GM19468 (cell line): ENCODE results near the gene POU6F2.
"Not testable (repeated sequence)": the region's sequence is repeated elsewhere in the genome, so short reads cannot be mapped to it uniquely, and the experiment has no call there.

ENCODE experiments used
- ATAC-seq: cut with Tn5 transposase; IDR thresholded peaks from one replicate; pipeline ENCODE4 v1.9.1; 2021; ENCODE audit warnings: mild to moderate bottlenecking, moderate library complexity, moderate number of reproducible peaks; ENCODE audit not compliant: unreplicated experiment; ENCODE audit errors: extremely low read depth

The POU6F2 gene

DNA sequence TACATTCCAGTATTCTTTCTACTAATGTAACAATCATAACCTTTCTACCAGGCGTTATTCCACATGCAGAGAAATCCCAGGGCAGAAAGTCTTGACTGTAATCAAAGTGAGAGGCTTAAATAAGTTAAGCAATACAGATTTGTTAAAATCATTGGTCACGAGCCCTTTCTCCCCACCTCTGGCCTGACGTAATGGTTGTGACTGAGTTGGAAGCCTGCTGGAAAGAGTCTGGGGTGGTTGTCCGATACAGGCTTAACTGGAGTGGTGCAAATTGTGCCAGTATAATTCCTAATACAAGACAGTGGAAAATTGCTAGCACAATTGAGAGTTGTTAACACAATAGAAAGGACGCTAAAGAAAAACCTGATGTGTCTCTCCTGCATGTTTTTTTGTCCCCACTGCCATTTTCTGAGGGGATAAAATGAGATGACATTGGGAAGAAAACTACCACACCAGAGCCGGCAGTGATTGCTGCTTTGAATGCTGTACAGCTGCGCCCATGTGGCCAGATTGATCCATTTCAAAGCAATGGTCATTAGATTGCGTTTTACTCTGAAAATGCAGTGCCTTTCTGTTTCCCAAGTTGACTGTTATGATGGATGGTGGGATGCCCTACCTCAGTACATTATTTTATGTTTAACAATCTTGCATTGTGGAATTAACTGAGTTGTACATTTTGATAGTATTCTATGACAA lies 190.8 kb downstream of the POU6F2 start:
- ATAC-seq, result no peak

DNA sequence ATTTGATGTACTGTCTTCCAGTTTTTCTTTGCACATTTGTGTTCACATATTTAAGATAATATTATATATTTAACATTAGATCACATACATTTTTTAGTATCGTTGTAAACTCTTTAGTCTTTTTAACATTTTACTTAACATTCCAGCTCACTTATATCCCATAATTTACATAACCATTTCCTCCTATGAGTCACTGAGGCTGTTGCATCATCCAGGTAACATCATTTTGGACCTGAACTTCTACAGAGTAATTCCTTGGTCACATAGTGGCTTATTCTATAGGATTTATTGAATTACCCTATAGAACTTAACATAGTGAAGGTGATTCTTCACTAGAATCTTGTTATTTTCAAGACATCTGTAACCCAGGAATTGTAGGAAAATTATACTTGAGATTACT lies 194.4 kb downstream of the POU6F2 start:
- no peak for ATAC-seq

DNA sequence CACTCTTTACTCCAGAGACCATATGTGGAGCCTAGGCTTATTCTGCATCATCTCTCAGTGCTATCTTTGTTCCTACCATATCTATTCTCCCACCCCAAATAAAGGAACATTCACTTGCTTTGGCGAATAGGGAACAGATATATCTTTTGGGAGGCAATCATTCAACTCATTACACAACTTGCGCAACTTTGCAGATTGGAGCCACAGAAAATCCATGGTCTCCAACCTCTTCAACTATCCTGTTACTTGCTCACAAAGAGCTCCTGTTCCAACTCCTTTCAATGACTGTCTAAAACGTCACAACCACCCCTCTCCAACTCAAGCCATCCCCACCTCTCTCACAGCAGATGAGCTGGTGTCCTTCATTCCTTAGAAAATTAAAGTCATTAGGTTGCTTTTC lies 203.7 kb downstream of the POU6F2 start:
- no peak for ATAC-seq

DNA sequence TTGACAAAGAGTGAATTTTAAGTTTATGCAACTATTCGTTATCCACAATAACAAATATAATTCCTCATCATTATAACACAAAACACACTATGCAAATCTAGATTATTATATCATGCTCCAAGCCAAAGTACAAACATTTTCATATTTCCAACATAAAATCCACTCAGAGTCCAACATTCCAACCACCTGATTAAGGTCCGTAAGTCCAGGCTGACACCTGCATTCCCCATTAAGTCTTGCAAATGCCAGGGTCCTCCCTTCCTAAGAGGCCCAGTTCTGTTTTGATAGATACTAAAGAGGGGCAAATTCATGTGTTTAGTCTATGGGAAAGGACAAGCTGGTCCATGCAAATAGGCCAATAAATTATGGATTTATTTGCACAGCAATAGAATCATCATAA lies 206.1 kb downstream of the POU6F2 start:
- no peak for ATAC-seq

DNA sequence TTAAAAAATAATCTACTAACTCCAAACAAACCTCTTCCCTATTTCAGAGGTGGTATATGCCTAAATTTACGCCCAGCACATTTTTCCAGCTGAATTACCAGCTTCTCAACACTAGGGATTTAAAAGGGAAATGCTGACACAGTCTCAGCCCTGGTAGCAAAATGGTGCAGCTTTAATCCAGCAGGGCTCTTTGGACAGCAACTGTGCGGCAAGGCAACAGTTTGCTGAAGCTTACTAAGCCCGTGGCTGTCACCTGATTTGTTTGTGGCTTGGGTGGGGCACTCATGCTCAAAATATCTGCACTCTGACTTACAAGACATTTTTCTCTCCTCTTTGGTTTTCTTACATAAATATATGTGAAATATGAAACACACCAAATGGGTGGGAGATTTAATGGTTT lies 206.7 kb downstream of the POU6F2 start:
- no peak for ATAC-seq

DNA sequence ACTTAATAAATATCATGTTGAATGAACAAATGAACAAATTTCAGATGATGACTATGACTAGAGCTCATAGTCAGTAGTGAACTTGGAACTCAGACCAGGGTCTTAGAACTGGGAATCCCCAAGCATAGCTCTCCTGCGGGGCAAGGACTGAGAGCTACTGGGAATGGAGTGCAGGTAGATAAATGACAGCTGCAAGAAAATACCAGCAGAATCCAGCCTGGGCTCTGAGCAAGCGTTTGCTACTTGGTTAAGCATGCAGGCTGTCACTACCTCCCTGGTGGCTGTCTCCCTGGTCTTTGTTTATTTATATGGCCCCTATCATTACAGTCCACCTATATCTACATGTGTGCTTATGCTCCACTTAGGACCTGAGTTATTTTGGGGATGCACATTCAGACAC lies 208.4 kb downstream of the POU6F2 start:
- ATAC-seq, result no peak

DNA sequence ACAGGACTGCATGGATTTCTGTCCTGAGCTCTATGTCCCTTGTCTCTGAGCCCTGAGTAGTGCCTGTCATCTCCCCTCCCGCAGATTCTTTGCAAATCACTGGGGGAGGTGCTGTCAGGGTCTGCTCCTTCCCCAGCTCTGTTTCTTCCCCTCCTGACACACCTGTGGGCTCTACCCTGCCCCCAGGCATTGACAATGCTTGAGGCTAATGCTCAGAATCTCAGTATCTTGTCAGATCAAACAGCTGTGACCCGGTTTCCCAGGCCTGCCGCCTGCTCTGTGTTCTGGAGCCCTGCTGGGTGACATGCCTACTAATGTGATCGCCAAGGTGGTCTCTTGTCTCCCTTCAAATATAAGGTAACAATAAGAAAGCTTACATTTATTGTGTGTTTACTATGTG lies 209.0 kb downstream of the POU6F2 start:
- no peak for ATAC-seq

DNA sequence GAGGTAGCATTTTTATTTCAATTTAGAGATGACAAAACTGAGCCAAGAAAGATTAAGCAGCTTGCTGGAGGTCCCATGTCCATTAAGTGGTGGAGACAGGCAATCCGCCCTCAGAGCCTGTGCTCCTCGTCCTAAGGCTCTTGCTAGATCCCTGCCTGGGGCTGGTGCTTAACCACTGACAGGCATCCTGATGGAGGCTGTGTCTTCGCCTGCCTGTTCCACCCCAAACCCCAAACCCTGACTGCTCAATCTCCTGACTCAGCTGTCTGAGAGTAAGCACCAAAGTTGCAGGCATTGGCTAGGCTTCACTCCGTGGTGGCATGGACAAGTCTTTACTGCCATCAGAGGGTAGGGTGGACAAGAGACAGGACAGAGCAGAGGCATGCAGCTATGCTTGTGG lies 209.4 kb downstream of the POU6F2 start:
- no peak for ATAC-seq

DNA sequence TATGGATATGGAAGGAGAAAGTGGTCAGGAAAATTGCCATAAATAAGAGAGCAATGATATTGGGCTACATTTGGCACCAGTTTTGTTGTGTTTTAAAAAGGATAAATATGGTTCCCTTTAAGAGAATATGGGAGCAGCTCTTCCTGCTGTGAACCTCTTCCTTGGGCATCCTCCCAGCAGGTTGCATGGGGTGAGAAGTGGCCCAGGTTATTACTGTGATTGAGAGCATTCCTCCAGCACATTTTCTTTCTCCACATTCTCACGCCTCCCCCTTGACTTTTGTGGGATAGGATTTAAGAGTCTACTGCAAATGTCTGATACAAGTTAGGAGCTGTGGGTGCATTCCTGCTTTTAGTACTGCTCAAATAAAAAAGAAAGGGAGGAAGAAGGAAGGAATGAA lies 214.8 kb downstream of the POU6F2 start:
- no peak for ATAC-seq

DNA sequence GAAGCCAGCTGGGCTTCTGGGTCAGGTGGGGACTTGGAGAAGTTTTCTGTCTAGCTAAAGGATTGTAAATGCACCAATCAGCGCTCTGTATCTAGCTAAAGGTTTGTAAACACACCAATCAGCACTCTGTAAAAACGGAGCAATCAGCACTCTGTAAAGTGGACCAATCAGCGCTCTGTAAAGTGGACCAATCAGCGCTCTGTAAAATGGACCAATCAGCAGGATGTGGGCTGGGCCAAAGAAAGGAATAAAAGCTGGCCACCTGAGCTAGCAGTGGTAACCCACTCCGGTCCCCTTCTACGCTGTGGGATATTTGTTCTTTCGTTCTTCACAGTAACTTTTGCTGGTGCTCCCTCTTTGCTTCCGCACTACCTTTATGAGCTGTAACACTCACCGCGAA lies 216.7 kb downstream of the POU6F2 start:
- ATAC-seq, result not testable (repeated sequence)

DNA sequence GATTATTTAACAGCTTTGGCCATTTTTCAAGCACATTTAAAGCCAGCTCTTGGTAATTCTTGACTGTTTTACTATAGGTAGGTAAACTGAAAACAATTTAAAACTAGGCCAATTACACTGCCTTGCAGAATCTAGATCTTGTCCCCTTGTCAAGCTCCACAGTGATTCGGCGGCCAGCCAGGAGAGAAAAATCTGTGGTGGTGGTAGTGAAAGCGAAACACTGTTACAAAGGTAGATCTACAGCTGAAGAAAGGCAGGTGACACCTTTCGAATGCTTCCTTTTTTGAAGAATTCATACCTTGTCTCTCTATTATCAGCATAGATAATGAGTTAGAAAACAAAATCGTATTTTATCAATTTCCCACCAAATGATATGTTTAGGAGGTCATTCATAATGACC lies 218.3 kb downstream of the POU6F2 start:
- ATAC-seq, result no peak

DNA sequence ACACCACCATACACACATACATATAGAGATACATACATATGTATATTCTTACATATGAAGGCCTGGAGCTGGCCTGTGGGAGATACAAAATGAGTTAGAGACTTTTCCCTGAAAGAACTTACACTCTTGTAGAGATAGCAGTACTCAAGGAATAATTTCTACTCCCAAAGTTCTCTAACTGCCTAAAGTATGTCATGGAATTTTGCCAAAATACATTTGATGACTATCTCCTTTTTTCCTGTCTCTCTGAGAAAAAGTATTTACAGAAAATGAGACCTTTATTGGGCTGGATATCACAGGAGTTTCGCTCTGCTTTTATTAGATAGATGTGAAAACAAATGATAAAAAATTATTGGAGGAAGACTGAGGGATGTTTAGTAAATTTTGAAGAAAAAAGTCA lies 220.1 kb downstream of the POU6F2 start:
- ATAC-seq, result no peak

DNA sequence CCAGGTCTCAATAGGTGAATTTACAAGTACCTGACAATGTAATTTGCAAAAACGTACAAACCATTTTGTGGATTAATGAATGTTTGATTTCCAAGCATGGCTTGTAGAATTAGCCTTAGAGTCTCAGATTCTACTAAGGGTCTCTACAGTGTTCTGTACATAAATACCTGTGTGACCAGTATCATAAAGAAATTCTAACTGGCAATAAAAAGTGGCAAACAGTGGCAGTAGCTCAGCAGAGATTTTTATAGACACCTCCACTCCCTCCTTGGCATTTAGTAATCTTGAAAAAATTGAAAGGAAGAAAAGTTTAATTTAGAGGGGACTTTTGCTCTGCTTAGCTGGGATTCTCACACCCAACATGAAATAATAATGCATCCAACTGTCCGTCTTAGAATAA lies 220.8 kb downstream of the POU6F2 start:
- ATAC-seq, result no peak

DNA sequence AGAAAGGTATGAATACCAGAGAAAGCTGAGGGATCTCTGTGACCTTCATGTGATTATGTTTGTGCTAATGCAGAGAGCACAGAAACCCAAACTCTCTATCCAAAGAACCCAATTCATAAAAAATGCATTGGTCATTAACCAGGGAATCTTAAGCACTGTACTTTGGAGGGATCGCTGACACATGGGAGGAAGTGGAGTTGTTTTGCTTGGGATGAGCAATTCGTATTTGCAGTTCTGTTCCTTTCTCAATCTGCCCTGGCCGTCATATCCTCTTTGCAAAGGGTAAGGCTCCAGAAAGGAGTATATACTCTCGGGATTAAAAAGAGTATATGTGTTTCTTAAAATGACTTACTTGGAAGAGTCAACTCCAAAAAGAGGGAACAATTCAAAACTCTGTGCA lies 221.3 kb downstream of the POU6F2 start:
- ATAC-seq, result no peak

DNA sequence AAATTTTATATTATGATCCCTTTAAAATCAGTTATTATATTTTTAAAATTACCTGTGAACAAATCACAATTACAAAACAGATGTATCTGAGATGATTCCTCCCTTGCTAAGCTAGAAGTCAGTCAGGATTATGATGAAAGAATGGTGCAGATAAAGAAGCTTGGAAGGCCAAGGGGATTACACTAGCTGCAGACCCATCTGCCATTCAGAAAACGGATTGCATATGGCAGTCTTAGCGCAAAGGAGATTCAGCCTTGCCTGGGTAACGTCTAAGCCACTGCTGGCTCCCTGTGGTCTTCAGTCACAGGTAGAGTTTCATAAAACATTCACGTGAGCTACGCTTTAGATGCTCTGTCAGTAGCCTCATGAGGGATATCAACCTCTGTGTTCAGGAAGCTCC lies 222.2 kb downstream of the POU6F2 start:
- ATAC-seq, result no peak

DNA sequence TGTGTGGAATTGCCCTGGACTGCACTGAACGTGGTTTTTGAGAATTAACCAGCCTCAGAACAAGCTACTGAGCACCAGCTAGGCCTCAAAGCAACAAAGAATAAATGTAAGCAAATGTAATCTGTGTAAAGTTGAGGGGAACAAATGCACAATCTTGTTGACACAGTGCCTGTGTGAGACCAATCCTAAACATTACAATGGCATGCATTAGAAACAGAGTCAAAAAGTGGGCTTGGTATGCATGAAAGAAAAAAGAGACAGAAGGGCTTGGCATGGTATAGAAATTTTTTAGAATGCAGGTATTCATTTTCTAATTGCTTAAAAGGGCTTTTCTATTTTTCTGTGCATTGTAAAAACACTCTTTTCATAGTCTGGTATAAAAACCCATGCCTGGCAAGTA lies 224.3 kb downstream of the POU6F2 start:
- ATAC-seq, result no peak

DNA sequence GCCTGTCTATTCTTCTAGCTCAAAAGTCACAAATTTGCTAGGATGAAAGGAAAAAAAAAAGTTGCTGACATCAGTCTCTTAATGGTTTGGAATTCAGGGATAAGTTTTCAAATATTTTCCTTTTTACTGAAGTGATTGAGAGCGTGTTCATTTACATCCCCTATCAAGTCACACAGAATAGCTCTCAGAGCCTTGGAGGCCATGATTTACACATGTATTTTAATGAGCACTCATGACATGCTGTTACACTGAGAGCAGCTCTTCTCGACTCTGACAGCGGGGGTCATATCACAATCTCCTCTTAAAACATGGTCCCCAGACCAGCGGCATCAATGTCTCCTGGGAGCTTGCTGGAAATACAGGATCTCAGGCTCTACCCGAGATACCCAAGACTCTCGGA lies 232.7 kb downstream of the POU6F2 start:
- no peak for ATAC-seq

DNA sequence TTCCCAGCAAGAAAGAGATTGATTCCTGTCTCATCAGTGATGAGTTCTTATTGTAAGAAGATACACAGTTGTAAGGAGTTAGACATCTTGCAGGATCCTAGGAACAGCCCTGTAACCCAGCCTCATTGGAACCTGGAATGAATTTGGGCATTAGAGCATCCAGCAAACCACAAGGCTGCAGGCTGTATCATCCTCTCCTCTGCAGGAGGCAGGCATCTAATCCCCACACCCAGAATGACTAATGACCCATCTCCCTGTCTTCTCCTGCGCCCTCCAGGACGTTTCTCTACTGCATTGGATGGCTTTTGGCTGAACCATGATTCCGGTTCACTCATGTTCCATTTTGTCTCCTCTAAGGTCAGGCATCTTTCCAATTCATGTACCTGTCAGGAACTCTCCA lies 233.9 kb downstream of the POU6F2 start:
- ATAC-seq, result no peak

DNA sequence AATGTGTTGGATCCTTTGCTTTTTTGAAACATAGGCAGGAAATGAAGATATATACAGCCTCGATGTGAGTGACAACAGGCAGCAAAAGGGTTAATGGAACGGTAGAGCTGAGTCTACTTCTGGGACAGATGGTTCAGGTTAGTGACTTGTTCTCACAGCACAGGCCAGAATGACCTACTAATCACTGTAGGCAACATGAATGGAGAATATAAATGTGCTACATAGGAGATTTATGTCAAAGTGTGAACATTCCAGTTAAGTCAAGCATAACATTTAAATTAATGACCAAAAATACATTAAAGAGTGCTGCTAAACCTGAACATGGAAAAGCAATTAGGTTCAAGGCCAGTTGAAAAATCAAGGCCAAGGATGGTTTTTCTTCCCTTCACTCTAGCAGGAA lies 235.2 kb downstream of the POU6F2 start:
- no peak for ATAC-seq

DNA sequence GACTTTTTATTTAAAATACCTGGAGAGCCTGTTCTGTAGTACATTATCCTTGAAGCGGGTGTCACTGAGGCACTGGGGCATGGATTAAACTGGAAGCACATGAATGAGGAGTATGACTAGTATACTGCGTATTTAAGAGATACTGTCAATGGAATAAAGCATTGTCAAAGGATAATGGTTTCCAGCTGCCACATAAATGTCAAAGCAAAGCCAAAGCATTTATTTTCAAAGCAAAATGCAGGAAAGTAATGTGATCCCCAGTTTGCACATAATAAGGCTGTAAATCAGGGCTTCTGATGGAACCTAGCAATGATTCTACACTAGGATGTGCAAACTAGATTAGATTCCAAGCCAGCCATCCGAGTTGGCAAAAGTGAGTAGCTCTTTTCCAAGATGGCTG lies 240.1 kb downstream of the POU6F2 start:
- ATAC-seq, result no peak

DNA sequence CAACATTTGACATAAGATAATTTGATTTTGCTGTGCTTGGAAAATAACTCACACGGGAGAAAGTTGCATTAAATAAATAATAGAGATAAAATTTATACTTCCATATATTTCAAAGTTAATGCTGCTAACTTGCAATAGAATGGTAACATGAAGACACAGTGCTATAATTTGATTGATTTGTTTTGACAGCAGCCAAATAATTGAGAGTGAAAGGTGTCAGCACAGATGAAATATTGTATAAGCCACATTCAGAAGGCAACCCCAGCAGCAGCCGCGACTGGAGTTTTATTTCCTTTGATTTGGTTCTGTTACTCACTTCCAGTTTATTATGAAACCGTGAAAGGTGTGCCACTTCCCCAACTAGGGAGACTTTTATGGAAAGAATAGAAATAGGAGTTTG lies 242.2 kb downstream of the POU6F2 start:
- no peak for ATAC-seq

DNA sequence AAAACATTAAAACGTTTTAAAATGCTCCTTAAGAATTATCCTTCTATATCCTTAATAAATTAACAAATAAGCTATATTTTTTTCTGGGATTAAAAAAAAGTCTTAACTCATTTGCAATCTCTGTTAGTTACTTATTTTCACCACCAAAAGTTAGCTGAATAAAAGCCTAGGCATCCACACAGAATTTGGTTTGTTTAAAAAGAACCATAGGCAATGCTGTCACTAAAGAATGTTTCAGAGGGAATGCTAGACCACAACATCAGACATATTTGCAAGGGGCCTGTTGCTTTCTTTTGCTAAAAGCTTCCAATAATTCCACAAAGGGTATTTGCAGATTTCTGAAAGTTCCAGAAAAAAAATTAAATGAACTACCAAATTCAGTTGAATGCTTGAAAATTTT lies 244.2 kb downstream of the POU6F2 start:
- no peak for ATAC-seq

DNA sequence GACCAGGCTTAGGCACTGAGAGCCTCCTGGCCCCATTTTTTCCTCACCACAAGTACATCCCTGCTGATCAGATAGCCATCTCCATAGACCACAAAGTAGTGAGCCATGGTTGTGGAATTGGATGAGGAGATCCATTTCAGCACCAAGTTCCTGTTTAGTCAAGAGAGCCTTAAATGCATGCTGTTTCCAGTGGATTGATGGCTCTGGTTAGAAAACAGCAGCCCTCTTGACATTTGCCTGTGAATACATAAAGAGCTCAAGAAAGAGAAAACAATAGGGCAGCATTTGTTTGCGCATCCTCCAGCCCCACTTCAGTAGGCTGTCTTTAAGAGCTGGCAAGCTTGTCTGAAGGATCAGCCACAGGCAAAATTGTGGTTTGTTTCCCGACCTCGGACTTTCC lies 251.2 kb downstream of the POU6F2 start:
- no peak for ATAC-seq
